ENCODE measurements around the gene MUC13.

Gene MUC13

DNA sequence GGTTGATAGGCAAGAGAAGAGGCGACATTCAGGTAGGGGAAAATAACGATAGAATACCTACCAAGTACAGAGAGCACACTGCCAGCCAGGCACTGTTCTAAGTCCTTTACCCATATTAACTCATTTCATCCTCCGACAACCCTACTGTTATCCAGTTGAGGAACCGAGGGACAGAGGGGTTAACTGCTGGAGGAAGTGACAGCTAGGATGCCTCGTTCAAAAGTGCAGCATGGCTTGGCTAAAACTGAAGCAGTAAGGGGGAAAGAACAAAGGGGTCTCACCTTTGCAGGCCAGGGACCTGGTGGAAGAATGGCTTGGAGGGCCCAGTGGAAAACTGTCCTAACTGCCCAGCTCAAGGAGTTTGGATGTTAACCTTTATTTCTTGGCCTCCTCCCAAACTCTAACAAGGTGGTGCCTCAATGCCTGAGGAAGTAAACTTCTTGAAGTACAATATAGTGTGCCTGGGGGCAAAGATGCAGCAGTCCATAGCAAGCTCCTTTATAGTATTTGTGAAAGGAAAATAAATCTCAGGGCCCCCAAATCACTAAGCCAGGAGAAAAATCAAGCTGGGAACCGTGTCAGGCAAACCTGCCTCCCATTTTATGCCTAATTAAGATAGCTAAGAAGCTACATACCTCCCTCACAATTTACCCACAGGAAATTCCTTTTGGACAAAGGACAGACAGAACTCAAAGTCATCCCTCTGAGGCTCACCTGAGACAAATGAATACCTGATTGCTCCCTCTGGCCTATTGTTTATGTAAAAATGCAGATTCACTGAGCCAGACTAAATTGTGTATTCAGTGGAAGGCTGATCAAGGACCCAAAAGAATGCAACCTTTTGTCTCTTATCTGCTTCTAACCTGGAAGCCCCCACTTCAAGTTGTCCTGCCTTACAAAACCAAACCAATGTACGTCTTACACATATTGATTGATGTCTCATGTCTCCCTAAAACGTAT lies 45.8 kb downstream of the MUC13 start:
- Histone ChIP-seq H4K20me1 (ENCODE audit: insufficient read depth, low read length) (no peaks in the 10 kb centered on the region), H3K27ac (ENCODE audit: low read length) (no peak overlapping the region), H3K79me2 (ENCODE audit: insufficient read depth, low read length) (no peaks in the 10 kb centered on the region), H3K9ac (ENCODE audit: low read depth, low read length) (no peak overlapping the region), H3K4me2 (ENCODE audit: insufficient read depth, low read length) (no peak overlapping the region), H3K4me1 (ENCODE audit: insufficient read depth, low read length) (no peaks in the 10 kb centered on the region), H3K4me3 (ENCODE audit: low read depth in 1 of 2, low read length in 2 of 2) (no peak overlapping the region), H2AFZ (ENCODE audit: low read depth, low read length) (no peak overlapping the region), H3K36me3 (ENCODE audit: insufficient read depth, low read length) (no peaks in the 10 kb centered on the region), H3K9me3 (ENCODE audit: insufficient read depth, low read length, severe bottlenecking) (no peaks in the 10 kb centered on the region), H3K27me3 (ENCODE audit: insufficient read depth, low read length, poor library complexity) (no peaks in the 10 kb centered on the region)
- TF ChIP-seq, protein P1, sequence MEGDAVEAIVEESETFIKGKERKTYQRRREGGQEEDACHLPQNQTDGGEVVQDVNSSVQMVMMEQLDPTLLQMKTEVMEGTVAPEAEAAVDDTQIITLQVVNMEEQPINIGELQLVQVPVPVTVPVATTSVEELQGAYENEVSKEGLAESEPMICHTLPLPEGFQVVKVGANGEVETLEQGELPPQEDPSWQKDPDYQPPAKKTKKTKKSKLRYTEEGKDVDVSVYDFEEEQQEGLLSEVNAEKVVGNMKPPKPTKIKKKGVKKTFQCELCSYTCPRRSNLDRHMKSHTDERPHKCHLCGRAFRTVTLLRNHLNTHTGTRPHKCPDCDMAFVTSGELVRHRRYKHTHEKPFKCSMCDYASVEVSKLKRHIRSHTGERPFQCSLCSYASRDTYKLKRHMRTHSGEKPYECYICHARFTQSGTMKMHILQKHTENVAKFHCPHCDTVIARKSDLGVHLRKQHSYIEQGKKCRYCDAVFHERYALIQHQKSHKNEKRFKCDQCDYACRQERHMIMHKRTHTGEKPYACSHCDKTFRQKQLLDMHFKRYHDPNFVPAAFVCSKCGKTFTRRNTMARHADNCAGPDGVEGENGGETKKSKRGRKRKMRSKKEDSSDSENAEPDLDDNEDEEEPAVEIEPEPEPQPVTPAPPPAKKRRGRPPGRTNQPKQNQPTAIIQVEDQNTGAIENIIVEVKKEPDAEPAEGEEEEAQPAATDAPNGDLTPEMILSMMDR (IDR thresholded peaks at IDR 0.05; ENCODE audit: borderline replicate concordance, extremely low read depth, low read length, poor library complexity, severe bottlenecking) = no peak
- no peak for TF ChIP-seq EZH2 (IDR thresholded peaks at IDR 0.05; ENCODE audit: borderline replicate concordance, low read depth, low read length, severe bottlenecking)
- no peak for DNase-seq
- no peak for ATAC-seq (ENCODE audit: insufficient read depth, low read depth)

DNA sequence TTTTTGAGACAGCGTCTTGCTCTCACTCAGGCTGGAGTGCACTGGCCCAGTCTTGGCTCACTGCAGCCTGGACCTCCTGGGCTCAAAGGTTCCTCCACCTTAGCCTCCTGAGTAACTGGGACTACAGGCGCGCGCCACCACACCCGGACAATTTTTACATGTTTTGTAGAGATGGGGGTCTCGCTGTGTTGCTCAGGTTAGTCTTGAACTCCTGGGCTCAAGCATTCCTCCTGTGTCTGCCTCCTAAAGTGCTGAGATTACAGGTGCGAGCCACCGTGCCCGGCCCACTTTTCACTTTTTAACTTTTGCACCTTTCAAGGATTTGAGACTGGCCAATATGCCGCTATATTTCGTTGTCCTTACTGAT lies 46.6 kb downstream of the MUC13 start:
- no peak overlapping the region for H3K9ac ChIP-seq (ENCODE audit: low read depth, low read length)
- no peak overlapping the region for H3K4me2 ChIP-seq (ENCODE audit: insufficient read depth, low read length)
- no peaks in the 10 kb centered on the region for H3K79me2 ChIP-seq (ENCODE audit: insufficient read depth, low read length)
- H3K4me3 ChIP-seq (ENCODE audit: low read depth in 1 of 2, low read length in 2 of 2) = no peak overlapping the region
- H3K36me3 ChIP-seq (ENCODE audit: insufficient read depth, low read length) = no peaks in the 10 kb centered on the region
- no peak overlapping the region for H3K27ac ChIP-seq (ENCODE audit: low read length)
- no peaks in the 10 kb centered on the region for H4K20me1 ChIP-seq (ENCODE audit: insufficient read depth, low read length)
- no peaks in the 10 kb centered on the region for H3K4me1 ChIP-seq (ENCODE audit: insufficient read depth, low read length)
- H2AFZ ChIP-seq (ENCODE audit: low read depth, low read length) = no peak overlapping the region
- TF ChIP-seq, protein P1 (IDR thresholded peaks at IDR 0.05; ENCODE audit: borderline replicate concordance, extremely low read depth, low read length, poor library complexity, severe bottlenecking) = no peak
- no peak for TF ChIP-seq EZH2 (IDR thresholded peaks at IDR 0.05; ENCODE audit: borderline replicate concordance, low read depth, low read length, severe bottlenecking)
- ATAC-seq (ENCODE audit: insufficient read depth, low read depth) (no peak), DNase-seq (no peak)
- no peaks in the 10 kb centered on the region for H3K9me3 ChIP-seq (ENCODE audit: insufficient read depth, low read length, severe bottlenecking)
- no peaks in the 10 kb centered on the region for H3K27me3 ChIP-seq (ENCODE audit: insufficient read depth, low read length, poor library complexity)

DNA sequence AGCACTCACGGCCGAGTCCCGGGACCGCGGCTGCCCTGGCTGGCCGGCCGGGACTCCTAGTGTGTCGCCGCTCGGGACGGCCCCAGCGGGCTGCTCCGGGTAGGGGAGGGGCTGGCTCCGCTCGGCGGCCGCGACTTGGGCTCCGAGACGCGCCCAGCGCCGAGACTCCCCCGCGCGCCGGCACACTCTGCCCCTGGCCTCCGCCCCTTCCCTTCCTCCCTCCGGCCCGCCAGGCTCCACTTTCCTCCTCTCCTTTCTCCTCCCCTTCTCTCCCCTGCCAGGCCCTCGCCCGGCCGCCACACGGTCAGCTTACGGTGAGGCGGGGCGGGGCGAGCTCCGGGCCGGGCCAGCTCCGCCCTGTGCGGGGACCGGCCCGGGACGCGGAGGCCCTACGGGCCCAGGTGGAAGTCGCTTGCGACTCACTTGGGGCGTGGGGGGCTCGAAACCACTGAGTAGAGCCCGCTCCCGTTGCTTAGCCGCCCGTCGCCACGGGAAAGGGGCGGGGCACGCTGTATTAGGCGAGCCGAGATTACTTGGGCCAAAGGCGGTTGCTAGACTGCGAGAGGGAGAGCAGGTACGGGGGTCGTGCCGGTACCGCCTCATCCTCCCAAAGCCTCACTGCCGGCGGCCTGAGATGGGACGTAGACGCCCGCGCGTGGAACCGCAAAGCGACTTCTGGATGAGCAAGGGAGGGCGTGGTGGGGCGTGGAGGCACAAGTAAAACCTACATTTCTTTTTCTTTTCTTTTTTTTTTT lies 47.2 kb downstream of the MUC13 start, which contains the start of gene ITGB5:
ITGB5 (minus strand) TSS at position 189 of the 755 bp plus-strand sequence. CDS start 365 bp downstream, outside the sequence.
- no peaks in the 10 kb centered on the region for H3K27me3 ChIP-seq (ENCODE audit: insufficient read depth, low read length, poor library complexity)
- no peaks in the 10 kb centered on the region for H3K79me2 ChIP-seq (ENCODE audit: insufficient read depth, low read length)
- no peak within 1 kb of the TSS for H3K27ac ChIP-seq (ENCODE audit: low read length)
- ATAC-seq (ENCODE audit: insufficient read depth, low read depth) = no peak
- H3K4me2 ChIP-seq (ENCODE audit: insufficient read depth, low read length) = no peak within 1 kb of the TSS
- no peaks in the 10 kb centered on the region for H3K36me3 ChIP-seq (ENCODE audit: insufficient read depth, low read length)
- no peaks in the 10 kb centered on the region for H4K20me1 ChIP-seq (ENCODE audit: insufficient read depth, low read length)
- TF ChIP-seq, protein P1 (IDR thresholded peaks at IDR 0.05; ENCODE audit: borderline replicate concordance, extremely low read depth, low read length, poor library complexity, severe bottlenecking) = no peak
- no peak for TF ChIP-seq EZH2 (IDR thresholded peaks at IDR 0.05; ENCODE audit: borderline replicate concordance, low read depth, low read length, severe bottlenecking)
- no peak within 1 kb of the TSS for H3K4me3 ChIP-seq (ENCODE audit: low read depth in 1 of 2, low read length in 2 of 2)
- no peak for DNase-seq
- no peak within 1 kb of the TSS for H3K9ac ChIP-seq (ENCODE audit: low read depth, low read length)
- no peaks in the 10 kb centered on the region for H3K9me3 ChIP-seq (ENCODE audit: insufficient read depth, low read length, severe bottlenecking)
- no peaks in the 10 kb centered on the region for H3K4me1 ChIP-seq (ENCODE audit: insufficient read depth, low read length)
- H2AFZ ChIP-seq (ENCODE audit: low read depth, low read length) = no peak within 1 kb of the TSS
